ENCODE measurements around the gene ALDH1L1. TPM values are rescaled to one million over a fixed set of nuclear protein-coding genes. Genes with fewer than 3 reads are reported as not detected.

The ALDH1L1 gene
- total RNA-seq, 1 donor from 2014 or later, result 1.0 TPM

- H3K36me3 ChIP-seq (ENCODE audit: control insufficient read depth, insufficient read depth, low read length), result no peaks in the 10 kb centered on the region
- no peak overlapping the region for H3K4me3 ChIP-seq (ENCODE audit: low read depth, low read length)
- no peaks in the 10 kb centered on the region for H3K27me3 ChIP-seq (ENCODE audit: control insufficient read depth, insufficient read depth, low read length)
- no peak for DNase-seq (ENCODE audit: low read depth)
- TF ChIP-seq, protein P1, sequence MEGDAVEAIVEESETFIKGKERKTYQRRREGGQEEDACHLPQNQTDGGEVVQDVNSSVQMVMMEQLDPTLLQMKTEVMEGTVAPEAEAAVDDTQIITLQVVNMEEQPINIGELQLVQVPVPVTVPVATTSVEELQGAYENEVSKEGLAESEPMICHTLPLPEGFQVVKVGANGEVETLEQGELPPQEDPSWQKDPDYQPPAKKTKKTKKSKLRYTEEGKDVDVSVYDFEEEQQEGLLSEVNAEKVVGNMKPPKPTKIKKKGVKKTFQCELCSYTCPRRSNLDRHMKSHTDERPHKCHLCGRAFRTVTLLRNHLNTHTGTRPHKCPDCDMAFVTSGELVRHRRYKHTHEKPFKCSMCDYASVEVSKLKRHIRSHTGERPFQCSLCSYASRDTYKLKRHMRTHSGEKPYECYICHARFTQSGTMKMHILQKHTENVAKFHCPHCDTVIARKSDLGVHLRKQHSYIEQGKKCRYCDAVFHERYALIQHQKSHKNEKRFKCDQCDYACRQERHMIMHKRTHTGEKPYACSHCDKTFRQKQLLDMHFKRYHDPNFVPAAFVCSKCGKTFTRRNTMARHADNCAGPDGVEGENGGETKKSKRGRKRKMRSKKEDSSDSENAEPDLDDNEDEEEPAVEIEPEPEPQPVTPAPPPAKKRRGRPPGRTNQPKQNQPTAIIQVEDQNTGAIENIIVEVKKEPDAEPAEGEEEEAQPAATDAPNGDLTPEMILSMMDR (IDR thresholded peaks at IDR 0.05; ENCODE audit: insufficient read depth, low read length, poor library complexity, severe bottlenecking), result no peak
These were observed 27.3 kb downstream of the ALDH1L1 start for GRCh38 chr3:126152901-126153694.

DNA sequence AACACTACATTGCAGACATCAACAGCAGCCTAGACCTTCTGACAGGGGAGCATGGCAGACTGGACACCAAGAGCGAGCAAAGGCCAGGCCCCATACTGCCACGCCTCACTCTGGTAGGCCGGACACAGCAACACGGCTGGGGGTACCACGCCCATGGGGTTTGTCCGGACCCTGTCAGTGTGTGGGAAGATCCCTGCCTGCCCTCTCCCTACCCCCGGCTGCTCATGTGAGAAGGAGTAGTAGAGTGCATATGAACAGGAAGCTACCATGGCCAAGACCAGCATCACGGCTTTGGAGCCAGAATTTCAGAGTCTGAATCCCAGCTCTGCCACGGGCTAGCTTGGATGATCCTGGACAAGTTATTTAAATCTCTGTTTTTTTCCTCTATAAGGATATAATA lies 27.9 kb downstream of the ALDH1L1 start:
- no peak for DNase-seq (ENCODE audit: low read depth)
- no peaks in the 10 kb centered on the region for H3K27me3 ChIP-seq (ENCODE audit: control insufficient read depth, insufficient read depth, low read length)
- H3K36me3 ChIP-seq (ENCODE audit: control insufficient read depth, insufficient read depth, low read length), result no peaks in the 10 kb centered on the region
- TF ChIP-seq, protein P1 (IDR thresholded peaks at IDR 0.05; ENCODE audit: insufficient read depth, low read length, poor library complexity, severe bottlenecking), result no peak
- H3K4me3 ChIP-seq (ENCODE audit: low read depth, low read length), result no peak overlapping the region

- Histone ChIP-seq H3K4me3 (ENCODE audit: low read depth, low read length) (no peak overlapping the region), H3K27me3 (ENCODE audit: control insufficient read depth, insufficient read depth, low read length) (no peaks in the 10 kb centered on the region), H3K36me3 (ENCODE audit: control insufficient read depth, insufficient read depth, low read length) (no peaks in the 10 kb centered on the region)
- TF ChIP-seq, protein P1 (IDR thresholded peaks at IDR 0.05; ENCODE audit: insufficient read depth, low read length, poor library complexity, severe bottlenecking), result no peak
- DNase-seq (ENCODE audit: low read depth), result no peak
These were observed 28.7 kb downstream of the ALDH1L1 start for GRCh38 chr3:126151562-126152302.

DNA sequence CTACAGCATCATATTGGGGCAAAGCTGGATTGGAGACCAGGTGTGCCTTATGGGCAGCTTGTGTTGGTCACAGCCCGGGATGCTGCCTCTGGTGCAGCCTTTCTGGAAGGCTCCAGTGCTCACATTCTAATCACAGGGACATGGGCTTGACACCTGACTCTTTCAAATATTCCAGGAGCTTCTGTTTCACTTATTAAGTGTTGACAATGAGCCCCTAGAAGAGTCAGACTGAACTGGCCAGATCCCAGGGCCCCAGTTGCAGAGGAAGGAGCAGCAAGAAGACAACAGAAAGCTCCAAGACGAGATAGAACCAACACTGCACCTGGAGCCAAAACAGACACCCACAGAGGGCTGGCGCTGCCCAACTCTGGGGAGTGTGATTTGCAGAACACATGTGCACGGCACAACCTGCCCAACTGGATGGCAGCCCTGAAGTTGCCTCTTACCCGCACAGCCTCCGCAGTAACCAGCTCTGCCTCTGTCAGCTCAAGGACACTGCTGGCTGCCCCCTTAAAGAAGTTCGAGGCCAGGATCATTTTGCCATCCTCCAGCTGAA lies 30.3 kb downstream of the ALDH1L1 start:
- TF ChIP-seq, protein P1 (IDR thresholded peaks at IDR 0.05; ENCODE audit: insufficient read depth, low read length, poor library complexity, severe bottlenecking), result no peak

DNA sequence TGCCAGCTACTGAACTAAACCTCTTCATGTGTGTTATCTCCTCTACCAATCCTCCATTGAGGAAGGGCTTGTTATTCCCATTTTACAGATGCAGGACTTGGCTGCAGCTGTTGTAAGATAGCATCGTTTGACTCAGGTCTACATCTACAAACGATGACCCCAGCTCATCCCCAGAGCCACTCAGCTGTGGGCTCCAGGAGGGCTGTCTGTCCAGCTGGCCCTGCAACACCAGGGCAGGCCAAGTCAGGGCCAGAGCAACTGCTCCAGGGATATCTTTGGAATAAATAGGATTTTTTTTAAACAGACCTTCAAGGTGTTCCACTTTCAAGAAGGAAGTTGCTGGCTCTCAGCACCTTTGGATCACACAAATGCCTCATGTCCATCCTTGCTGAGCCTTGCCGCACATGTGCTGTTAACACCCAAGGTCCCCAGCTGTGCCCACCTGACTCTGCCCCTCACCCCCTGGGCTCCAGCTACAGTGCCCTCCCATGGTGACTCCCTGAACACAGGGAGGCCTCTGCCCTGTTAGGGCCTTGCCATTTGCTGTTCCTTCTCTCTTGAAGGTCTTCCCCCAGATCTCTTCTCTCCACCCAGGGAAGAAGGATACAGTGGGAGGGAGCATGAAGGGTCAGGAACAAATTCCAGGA lies 31.0 kb downstream of the ALDH1L1 start:
- DNase-seq (ENCODE audit: low read depth), result no peak
- no peaks in the 10 kb centered on the region for H3K36me3 ChIP-seq (ENCODE audit: control insufficient read depth, insufficient read depth, low read length)
- H3K4me3 ChIP-seq (ENCODE audit: low read depth, low read length), result no peak overlapping the region
- TF ChIP-seq, protein P1 (IDR thresholded peaks at IDR 0.05; ENCODE audit: insufficient read depth, low read length, poor library complexity, severe bottlenecking), result no peak
- no peaks in the 10 kb centered on the region for H3K27me3 ChIP-seq (ENCODE audit: control insufficient read depth, insufficient read depth, low read length)

More for the DNA sequence above, 30.3 kb downstream of the ALDH1L1 start:
- no peaks in the 10 kb centered on the region for H3K36me3 ChIP-seq (ENCODE audit: control insufficient read depth, insufficient read depth, low read length)
- no peaks in the 10 kb centered on the region for H3K27me3 ChIP-seq (ENCODE audit: control insufficient read depth, insufficient read depth, low read length)
- H3K4me3 ChIP-seq (ENCODE audit: low read depth, low read length), result no peak overlapping the region
- no peak for DNase-seq (ENCODE audit: low read depth)

Data from kidney epithelial cell (primary cell).